ENCODE results near the gene MEOX1.
"Not testable (repeated sequence)": the region's sequence is repeated elsewhere in the genome, so short reads cannot be mapped to it uniquely, and the experiment has no call there.

Gene MEOX1

DNA sequence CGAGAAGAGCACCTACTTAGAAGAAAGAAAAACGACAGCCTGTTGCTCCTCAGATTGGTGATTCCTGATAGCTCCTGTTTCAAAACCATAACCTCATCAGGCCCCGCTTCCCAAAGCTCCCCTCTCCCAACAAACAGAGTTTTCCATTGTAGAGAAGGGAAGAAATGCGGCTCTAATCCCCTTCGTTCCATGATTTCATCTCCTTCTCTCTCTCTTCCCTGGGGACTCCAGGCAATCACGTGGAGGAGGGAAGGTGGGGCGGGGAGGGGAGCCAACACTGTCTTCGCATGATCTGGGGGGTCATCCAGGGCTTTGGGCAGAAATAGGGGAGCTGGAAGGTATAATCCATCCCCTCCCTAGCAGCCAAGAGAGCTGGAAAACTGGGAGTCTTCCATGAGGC, 43.4 kb downstream of the MEOX1 start:
- no peak for DNase-seq (ENCODE audit: low read depth in 2 of 2)

DNA sequence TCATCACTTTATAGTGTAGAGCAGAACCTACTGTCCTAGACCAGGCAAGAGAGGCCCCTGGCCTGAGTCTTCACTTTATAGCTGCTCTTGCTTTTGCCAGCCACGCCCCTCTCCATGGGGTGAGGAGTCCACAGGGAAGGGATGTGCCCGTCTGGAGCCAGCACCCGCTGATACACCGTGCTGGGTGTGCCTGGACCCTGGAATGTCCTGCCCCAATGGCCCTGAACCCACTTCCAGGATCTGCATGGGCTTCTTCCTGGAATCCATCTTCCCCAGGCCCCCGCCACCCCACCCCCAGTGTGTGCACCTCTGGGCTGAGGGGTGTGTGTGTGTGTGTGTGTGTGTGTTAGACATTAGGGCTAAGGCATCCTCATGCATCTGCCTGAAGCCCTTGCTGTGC, 44.9 kb downstream of the MEOX1 start:
- DNase-seq (ENCODE audit: low read depth in 2 of 2), result no peak

DNA sequence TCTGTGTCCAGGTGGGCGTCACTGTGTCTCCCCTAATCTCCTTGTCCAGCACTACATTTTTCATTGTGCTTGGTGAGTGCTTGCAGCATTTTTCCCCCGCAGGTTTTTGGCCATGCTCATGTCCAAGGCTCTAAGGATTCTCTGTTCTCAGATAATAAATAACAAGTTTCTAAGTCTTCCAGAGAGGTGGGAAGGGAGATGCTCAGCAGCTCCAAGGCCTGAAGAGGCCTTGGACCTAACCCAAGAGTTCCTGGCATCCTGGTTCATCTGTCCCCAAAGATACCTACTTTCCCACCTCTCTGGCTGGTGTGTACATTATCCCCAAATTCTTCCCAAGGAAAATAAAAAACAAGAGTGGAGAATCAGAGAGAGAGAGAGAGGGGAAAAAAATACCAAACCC, 45.3 kb downstream of the MEOX1 start:
- no peak for DNase-seq (ENCODE audit: low read depth in 2 of 2)

DNA sequence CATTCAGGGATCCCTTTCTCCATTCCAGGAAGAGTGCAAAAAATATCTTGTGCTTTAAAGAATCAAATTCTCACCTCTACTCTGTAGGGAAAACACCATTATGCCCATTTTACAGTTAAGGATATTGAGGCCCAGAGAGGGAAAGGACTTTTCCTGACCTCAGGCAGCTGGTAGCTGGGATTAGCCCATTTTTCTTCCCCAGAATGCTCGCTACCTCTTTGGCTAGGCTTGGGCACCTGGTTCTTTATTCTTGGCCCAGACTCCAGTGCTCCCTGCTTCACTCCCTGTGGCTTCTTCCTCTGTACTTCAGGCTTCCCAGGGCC, 45.7 kb downstream of the MEOX1 start:
- no peak for DNase-seq (ENCODE audit: low read depth in 2 of 2)

DNA sequence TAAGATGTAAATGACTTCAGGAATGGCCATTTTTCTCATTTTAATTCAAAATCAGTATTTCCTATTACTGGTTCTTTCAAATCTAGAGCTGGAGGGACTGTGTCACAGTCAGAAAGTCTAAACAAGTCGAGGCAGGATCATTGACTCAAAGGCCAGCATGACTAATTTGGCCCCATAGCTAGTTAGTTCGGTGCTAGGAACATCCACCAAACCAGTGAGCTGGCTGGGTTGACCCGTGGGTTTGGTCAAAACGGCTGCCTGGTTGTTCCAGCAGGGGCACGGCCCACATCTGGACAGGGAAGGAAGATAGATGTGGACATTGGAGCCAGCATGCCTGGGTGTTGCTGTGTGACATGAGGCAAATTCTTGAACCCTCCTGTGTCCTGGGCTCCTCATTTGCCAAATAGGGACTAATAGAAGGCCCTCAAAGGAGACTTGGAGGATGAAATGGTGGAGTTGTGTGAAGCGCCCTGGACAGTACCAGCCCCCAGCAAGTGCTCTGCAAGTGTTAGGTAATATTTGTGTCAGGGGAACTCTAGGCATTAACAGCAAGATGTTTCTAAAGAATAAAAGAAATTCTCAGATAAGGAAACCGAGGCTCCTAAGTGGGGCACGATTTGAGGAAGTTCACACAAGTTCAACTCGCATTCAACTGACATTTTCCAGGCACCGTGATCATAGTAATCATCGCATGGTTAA, 46.2 kb downstream of the MEOX1 start:
- DNase-seq (ENCODE audit: low read depth in 2 of 2), result no peak

DNA sequence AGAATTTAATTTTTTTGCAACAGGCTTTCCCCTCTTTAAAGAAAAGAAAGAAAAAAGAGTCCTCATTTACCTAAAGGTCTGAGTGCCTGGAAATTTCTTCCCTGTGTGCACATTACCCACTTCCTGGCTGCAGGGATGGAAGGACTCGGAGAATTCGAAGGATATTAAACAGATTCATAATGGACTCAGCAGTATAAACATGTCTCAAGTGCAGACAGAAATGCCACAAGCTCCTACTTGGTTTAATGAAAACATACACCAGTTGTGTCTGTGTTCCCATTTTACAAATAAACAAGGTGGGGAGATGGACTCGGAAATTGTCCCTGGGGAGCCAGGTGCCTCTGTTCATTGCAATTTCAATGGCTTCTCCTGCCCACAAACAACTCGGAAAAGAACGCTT, 47.2 kb downstream of the MEOX1 start:
- no peak for DNase-seq (ENCODE audit: low read depth in 2 of 2)

DNA sequence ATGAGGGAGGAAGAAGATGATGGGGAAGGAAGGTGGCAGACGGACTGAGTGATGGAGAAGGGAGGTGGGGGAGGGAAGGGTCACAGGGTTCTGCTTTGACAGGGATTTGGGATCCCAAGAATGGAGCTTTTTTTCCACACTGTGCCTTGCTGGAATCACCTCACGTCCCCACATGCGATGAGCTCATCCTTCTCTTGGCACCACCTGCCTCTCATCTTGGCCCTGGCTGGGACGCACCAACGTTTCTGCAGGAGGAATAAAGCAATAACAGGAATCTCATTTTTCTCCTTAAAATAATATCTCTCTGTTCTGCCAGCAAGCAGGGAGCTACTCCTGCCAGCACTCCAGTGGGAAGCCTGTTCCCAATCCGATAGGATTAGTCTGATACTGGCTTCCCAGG, 47.8 kb downstream of the MEOX1 start:
- DNase-seq (ENCODE audit: low read depth in 2 of 2), result no peak

DNA sequence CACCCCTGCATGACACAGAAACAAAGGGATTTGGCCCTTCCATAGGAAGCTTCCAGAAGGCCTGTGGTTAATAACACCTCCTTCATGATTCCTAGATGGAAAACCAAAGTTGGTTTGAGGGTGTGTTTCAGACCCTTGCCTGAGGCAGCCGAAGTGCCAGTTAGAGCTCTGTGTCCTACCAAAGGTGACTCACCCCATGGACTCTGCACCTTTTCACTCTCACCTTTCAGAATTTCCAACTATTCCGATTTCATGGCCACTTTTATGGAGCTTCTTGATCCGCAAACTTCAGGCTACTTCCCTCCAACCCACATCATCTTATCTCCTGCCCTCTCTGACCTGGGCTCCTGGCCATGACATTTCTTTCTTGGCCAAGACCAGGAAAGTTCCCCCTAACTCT, 49.2 kb downstream of the MEOX1 start:
- DNase-seq (ENCODE audit: low read depth in 2 of 2), result no peak

DNA sequence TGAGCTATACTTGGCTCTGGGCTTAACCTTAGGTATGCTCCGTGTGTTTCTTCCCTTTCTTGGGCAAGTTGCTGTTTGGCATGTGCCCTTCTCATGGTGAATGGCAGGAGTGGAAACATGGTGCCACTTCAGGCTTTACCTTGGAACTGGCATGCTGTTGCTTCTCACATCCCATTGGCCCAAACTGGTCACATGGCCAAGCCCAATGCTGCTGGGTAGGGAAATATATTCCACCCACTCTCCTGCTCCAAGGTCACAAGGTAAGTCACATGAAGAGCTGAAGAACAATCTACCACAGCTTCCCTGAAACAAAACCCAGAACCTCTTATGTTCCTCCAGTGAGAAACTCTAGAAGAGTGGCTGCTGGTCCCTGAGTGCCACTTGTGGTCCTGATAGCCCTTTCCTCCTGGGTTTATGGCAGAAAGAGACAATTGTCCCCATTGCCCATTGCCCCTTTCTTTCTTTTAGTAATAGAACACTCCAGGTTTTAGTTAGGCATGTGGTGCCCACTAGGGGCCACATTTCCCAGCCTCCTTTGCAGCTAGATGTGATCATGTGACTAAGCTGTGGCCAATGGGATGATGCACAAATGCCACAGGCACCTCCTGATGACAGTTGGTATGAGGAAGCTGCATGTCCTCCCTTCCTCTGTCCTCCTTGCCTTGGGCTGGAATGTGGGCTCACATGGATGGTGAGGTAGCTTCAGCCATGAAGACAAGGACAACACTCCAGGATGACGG, 50.3 kb downstream of the MEOX1 start:
- no peak for DNase-seq (ENCODE audit: low read depth in 2 of 2)

DNA sequence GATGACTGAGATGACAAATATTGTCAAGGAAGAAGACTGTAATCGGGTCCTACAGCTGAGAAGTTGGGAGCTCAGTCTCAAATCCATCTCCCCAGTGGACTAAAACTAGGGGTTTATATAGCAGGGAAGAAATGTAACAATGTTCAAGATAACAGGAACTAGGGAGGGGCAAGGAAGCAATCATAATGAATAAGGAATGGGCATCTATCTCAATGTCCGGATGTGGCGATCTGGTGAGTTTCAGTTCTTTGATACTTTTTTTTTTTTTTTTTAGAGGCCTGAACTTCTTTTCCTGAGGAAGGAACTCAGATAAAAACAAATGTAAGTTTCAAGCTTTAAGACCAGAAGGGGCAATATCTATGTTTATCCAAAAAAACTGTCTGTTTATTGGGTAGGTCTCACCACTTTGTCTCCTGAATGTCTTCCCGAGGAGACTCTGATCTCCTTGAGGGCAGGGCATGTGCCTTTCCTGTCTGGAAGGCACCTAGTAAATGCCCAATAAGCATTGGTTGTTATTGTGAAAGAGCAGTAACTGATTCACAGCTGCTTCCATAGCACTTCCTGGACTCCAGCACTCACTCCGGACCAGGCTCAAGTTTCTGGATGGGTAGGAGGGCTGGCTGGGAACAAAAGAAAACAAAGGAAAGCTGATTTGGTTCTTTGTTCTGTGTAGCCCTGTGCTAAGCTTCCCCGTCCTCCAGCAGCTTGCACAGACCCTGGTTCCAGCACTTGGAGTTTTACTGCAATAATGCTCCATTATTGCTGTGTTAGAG, 51.9 kb downstream of the MEOX1 start:
- no peak for DNase-seq (ENCODE audit: low read depth in 2 of 2)

DNA sequence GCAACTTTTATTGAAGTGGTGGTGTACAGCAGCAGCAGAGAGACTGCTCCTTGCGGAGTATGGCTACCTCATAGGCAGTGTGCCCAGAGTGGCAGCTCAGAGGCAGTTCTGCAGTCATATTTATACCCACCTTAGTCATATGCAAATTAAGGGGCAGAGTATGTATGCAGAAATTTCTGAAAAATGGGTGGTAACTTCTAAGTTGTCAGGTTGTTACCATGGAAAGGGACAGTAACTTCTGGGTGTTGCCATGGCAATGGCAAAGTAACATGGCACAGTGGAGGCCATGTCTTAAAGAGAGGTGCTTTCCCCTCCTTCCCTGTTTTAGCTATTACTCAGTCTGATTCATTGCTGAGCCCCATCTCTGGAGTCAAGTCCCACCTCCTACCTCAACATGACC, 53.4 kb downstream of the MEOX1 start:
- DNase-seq (ENCODE audit: low read depth in 2 of 2), result no peak

DNA sequence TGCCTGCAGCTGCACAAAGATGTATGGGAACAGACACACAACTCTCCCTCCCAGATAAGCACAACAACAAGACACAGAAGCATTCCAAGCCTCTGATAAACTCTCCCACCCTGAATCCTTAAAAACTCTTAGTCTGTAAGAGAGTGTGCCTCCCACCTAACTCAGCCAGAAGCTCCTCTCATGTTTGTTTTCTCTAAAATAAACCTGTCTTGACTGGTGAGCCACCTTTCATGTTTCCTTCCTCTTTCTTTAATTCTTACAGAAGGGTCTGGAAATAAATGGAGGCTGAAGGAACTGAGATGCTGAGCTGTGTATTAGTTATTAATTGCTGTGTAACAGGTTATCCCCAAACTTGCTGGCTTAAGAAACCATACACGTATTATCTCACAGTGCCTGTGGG, 57.2 kb downstream of the MEOX1 start:
- no peak for DNase-seq (ENCODE audit: low read depth in 2 of 2)

DNA sequence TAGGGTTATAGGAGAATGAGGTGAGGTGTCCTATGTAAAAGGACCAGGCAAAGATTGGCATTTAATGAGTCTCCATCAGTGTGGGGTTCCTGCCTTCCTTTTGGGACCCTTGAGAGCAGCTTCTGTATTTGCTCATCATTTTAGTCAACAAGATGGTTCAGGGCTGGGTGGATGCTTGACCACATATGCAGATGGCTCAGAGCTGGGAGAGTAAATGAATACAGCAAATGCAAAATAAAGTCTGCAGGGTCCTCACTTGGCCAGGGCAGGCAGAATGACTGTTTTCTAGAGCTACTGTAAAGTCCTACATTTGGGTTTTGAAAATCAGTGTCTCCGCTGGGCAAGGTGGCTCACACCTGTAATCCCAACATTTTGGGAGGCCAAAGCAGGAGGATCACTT, 58.4 kb downstream of the MEOX1 start:
- no peak for DNase-seq (ENCODE audit: low read depth in 2 of 2)

DNA sequence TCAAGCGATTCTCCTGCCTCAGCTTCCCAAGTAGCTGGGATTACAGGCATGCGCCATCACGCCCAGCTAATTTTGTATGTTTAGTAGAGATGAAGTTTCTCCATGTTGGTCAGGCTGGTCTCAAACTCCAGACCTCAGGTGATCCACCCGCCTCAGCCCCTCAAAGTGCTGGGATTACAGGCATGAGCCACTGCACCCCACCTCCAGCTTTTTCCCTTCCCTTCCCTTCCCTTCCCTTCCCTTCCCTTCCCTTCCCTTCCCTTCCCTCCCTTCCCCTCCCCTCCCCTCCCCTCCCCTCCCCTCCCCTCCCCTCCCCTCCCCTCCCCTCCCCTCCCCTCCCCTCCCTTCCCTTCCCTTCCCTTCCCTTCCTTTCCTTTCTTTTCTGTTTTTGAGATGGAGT, 59.2 kb downstream of the MEOX1 start:
- not testable (repeated sequence) for DNase-seq (ENCODE audit: low read depth in 2 of 2)

DNA sequence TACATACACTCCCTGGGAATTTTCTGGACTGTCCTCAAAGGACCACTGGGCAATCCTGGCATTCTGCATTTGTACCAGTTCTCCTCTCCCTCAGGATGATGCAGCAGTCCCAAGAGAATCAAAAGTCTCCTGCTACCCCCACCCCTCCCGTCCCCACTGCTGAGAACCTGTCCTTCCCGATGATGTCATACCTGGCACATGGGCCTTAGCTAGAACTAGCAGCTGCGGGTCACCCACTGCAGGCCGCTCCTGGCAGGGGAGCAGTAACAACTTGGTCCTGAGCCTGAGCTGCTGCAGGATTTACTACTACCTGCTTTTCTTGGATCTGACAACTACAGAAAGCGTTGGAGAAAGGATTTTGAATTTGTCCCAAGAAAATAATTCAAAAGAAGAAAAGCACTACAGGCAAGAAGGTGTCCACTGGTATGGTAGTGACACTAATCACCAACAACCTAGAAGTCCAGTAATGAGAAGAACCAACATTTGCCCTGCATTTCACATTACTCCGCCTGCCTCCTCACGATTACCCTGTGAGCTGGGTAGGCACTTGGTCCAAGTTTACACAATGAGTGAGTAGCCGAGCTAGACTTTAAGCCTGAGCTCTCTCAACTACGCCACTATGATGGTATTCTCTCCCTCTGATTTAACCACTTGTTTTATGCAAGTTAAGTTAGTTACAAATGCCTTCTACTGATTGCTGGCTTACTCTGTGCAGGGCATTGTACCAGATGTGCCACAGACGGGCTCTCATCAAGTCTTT, 60.3 kb downstream of the MEOX1 start:
- no peak for DNase-seq (ENCODE audit: low read depth in 2 of 2)

DNA sequence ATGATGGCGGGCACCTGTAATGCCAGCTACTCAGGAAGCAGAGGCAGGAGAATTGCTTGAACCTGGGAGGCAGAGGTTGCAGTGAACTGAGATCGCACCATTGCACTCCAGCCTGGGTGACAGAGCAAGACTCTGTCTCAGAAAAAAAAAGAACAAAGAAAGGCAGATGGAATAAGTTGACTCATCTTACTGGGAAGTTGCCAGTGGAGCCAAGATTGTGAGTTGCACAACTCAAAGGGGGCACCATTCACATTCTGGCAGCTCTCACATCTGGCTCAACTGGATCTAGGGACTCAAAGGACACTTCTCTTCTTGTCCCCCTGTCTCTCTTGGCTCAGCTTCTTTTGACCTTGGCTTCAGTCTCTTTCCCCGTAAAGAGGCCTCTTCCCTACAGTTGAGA, 61.9 kb downstream of the MEOX1 start:
- DNase-seq (ENCODE audit: low read depth in 2 of 2), result no peak

DNA sequence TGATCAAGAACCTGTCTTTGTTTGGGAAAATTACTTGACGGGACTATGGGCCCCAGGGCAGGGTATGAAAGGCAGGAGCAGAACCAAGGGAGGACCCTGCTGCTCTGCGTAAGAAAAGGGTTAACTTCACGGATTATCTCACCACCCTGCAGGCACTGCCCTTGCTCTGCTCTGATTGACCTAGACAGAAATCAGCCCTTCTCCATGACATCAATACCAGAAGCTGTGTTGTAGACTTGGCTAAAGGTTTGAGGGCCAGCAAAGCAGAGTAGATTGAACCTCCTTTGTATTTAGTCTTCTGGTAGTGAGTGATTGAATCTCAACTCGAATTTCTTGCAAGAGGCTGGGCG, 62.7 kb downstream of the MEOX1 start:
- no peak for DNase-seq (ENCODE audit: low read depth in 2 of 2)

DNA sequence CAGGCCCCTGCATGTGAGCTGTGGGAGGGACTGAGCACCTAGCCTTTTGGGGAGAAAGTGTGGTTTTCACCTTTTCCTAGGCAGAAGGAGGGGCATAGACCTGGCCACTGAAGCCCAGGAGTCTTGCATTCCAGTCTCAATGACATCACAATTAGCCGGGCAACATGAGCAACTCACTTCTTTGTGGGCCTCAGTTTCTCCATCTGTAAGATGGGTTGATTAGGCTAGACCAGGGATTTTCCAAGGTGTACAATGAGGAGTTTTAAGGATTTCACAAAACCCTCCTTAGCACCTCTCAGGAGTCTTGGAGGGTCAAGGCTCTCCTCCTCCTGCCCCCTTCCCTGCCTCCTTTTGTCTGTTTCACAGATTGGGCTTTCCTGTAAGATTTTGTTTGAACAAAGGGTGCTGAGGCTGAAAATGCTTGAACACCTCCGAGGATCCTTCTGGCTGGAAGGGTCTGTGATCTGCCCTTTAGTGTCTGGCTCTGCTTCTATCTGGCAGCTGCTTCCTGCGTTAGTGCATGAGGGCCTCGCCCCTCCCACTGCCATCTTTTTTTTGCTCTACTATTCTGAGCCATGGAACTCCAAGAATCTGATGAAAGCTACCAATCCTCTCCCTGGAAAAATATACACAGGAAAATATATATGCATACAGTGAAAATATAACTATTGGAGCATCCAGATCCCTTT, 63.2 kb downstream of the MEOX1 start:
- no peak for DNase-seq (ENCODE audit: low read depth in 2 of 2)

DNA sequence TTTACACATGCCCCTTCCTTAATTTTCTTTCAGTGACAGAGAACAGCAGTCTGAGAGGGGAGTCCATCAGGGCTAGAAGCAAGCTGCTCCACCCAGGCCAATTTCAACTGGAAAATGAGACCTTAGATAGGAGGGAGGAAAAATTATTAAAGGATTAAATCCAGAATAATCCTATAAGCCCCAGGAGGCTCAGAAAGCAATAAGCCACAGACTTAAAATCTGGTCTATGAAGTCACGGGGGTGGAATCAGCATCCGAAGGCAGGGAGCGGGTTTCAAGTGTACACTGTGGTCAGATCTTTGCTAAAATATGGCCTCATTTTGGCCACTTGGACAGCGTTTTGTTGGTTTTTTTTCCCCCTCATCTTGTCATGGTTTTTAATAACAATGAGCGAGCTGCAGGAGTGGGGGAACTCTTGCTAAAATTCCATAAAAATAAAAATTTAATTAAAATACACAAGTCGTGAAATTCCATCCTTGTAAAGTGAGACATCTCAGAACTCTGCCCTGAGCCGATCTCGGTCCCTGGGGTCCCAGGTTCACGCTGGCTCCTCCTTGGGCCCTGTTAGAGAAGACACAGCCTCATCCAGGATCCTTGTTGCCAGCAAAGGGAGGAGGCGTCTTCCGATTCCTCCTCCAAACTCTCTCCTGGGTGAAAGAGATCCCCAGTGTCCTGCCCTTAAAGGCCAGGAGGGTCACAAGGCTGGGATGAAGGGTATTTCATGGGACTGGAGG, 63.9 kb downstream of the MEOX1 start:
- DNase-seq (ENCODE audit: low read depth in 2 of 2), result no peak

DNA sequence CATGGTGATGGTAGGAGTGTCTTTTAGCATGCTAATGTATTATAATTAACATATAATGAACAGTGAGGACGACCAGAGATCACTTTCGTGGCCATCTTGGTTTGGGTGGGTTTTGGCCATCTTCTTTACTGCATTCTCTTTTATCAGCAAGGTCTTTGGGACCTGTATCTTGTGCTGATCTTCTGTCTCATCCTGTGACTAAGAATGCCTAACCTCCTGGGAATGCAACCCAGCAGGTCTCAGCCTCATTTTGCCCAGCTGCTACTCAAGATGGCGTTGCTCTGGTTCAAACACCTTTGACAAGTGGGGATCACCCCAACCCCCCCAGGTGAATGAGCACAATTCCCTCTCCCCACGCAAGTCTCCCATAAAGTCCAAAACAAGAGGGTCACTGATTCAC, 66.3 kb downstream of the MEOX1 start:
- no peak for DNase-seq (ENCODE audit: low read depth in 2 of 2)

All from activated CD8-positive, alpha-beta memory T cell treated with anti-CD3 and anti-CD28 coated beads for 4 hours (primary cell).